ENCODE data around the gene ACOT11.

- TF ChIP-seq CTCF (IDR thresholded peaks at IDR 0.05) (no peak), POLR2A (IDR thresholded peaks at IDR 0.05) (no peak)
These were observed 23.9 kb downstream of the ACOT11 start for GRCh38 chr1:54571803-54572541.
